GM18861 (cell line): ENCODE data around the gene TMEM181.
"Not testable (repeated sequence)": the region's sequence is repeated elsewhere in the genome, so short reads cannot be mapped to it uniquely, and the experiment has no call there.

Source experiments
- ATAC-seq: cut with Tn5 transposase; IDR thresholded peaks from one replicate; pipeline ENCODE4 v1.9.1; 2021; ENCODE audit not compliant: unreplicated experiment

Gene TMEM181

GRCh38 chr6:158536891-158537798, 22.7 kb upstream of the TMEM181 start:
- ATAC-seq: no peak

- ATAC-seq: no peak
Observed at GRCh38 chr6:158538741-158539140, 21.1 kb upstream of the TMEM181 start.

- ATAC-seq: no peak
Observed at GRCh38 chr6:158539413-158539812, 20.5 kb upstream of the TMEM181 start.

GRCh38 chr6:158539881-158540280, 20.0 kb upstream of the TMEM181 start:
- ATAC-seq: no peak

- ATAC-seq: no peak
Observed at GRCh38 chr6:158543606-158544185, 16.2 kb upstream of the TMEM181 start.

GRCh38 chr6:158544428-158544827, 15.5 kb upstream of the TMEM181 start:
- ATAC-seq: no peak

GRCh38 chr6:158545043-158545966, 14.6 kb upstream of the TMEM181 start:
- no peak for ATAC-seq

GRCh38 chr6:158548418-158549161, 11.3 kb upstream of the TMEM181 start:
- ATAC-seq: no peak

GRCh38 chr6:158552055-158552795, 7.7 kb upstream of the TMEM181 start:
- no peak for ATAC-seq

- no peak for ATAC-seq
Observed at GRCh38 chr6:158552796-158553138, 7.1 kb upstream of the TMEM181 start.

- ATAC-seq: no peak
Observed at GRCh38 chr6:158554611-158555361, 5.1 kb upstream of the TMEM181 start.

- ATAC-seq: no peak
Observed at GRCh38 chr6:158556113-158556512, 3.8 kb upstream of the TMEM181 start.

- not testable (repeated sequence) for ATAC-seq
Observed at GRCh38 chr6:158557110-158557509, 2.8 kb upstream of the TMEM181 start.

GRCh38 chr6:158557927-158558326, 2.0 kb upstream of the TMEM181 start:
- ATAC-seq: no peak

- ATAC-seq: no peak
Observed at GRCh38 chr6:158558415-158559306, 1.2 kb upstream of the TMEM181 start.

GRCh38 chr6:158559338-158559894, 475 bp upstream of the TMEM181 start:
- ATAC-seq: no peak

- no peak for ATAC-seq
Observed at GRCh38 chr6:158560836-158561320, 987 bp downstream of the TMEM181 start.

GRCh38 chr6:158561321-158561884, 1.5 kb downstream of the TMEM181 start:
- no peak for ATAC-seq
